Measurements from ENCODE around the gene PRRC2B.
"Not testable (repeated sequence)": the region's sequence is repeated elsewhere in the genome, so short reads cannot be mapped to it uniquely, and the experiment has no call there.

DNA sequence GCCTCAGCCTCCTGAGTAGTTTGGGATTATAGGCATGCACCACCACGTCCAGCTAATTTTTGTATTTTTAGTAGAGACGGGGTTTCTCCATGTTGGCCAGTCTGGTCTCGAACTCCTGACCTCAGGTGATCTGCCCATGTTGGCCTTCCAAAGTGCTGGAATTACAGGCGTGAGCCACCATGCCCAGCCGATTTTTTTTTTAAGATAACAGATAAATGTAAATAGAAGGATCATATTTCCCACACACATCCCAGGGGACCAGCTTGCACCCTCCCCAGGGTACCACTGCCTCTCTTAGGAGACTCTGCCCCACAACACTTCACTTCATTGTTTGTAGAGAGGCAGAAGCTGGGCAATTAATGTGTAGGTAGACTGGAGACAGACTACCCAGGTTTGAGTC is 19.2 kb upstream of the PRRC2B start:
- not testable (repeated sequence) for TF ChIP-seq EZH2 (IDR thresholded peaks at IDR 0.05); CTCF (IDR thresholded peaks at IDR 0.05 in 2 of 3, conservative IDR thresholded peaks at IDR 0.05 in 1 of 3; ENCODE audit: borderline replicate concordance in 1 of 3, insufficient read depth in 1 of 3, low read depth in 2 of 3, low read length in 2 of 3); POLR2A (IDR thresholded peaks at IDR 0.05; ENCODE audit: borderline replicate concordance, extremely low read depth, insufficient read depth, insufficient read length); POLR2AphosphoS5 (IDR thresholded peaks at IDR 0.05; ENCODE audit: low read depth, low read length); RAD21 (IDR thresholded peaks at IDR 0.05; ENCODE audit: low read depth); SRF (IDR thresholded peaks at IDR 0.05; ENCODE audit: low read depth); CEBPB (IDR thresholded peaks at IDR 0.05; ENCODE audit: low read depth); YY1 (IDR thresholded peaks at IDR 0.05; ENCODE audit: extremely low read depth, insufficient replicate concordance, low read depth, low read length); FOSL1 (IDR thresholded peaks at IDR 0.05; ENCODE audit: low read depth); ZFX (IDR thresholded peaks at IDR 0.05); REST (IDR thresholded peaks at IDR 0.05; ENCODE audit: low read depth)
- TF ChIP-seq, protein P1, sequence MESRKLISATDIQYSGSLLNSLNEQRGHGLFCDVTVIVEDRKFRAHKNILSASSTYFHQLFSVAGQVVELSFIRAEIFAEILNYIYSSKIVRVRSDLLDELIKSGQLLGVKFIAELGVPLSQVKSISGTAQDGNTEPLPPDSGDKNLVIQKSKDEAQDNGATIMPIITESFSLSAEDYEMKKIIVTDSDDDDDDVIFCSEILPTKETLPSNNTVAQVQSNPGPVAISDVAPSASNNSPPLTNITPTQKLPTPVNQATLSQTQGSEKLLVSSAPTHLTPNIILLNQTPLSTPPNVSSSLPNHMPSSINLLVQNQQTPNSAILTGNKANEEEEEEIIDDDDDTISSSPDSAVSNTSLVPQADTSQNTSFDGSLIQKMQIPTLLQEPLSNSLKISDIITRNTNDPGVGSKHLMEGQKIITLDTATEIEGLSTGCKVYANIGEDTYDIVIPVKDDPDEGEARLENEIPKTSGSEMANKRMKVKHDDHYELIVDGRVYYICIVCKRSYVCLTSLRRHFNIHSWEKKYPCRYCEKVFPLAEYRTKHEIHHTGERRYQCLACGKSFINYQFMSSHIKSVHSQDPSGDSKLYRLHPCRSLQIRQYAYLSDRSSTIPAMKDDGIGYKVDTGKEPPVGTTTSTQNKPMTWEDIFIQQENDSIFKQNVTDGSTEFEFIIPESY (IDR thresholded peaks at IDR 0.05; ENCODE audit: extremely low read depth, insufficient replicate concordance, low read length) = not testable (repeated sequence)
- TF ChIP-seq, protein P2, sequence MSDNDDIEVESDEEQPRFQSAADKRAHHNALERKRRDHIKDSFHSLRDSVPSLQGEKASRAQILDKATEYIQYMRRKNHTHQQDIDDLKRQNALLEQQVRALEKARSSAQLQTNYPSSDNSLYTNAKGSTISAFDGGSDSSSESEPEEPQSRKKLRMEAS (IDR thresholded peaks at IDR 0.05) = not testable (repeated sequence)

Data from HCT116 (cell line).